H9 (cell line): ENCODE measurements around the gene ABCA12. TPM values are rescaled to one million over a fixed set of nuclear protein-coding genes. Genes with fewer than 3 reads are reported as not detected.

Experiments used
- DNase-seq: peaks from one replicate; pipeline ENCODE4 v3.0.0-alpha.2; 2017
- H2AFZ ChIP-seq: one replicate; pipeline ENCODE4 v1.6.1; 2013; ENCODE audit warnings: mild to moderate bottlenecking, low read length, control low read depth, moderate library complexity
- H2AK5ac ChIP-seq: 2 replicates; pipeline ENCODE4 v1.6.1; 2013; ENCODE audit warnings: low read length, control low read depth, mixed read lengths; ENCODE audit not compliant: insufficient read length
- H2BK120ac ChIP-seq: one replicate; pipeline ENCODE4 v1.6.1; 2013; ENCODE audit warnings: low read depth, mild to moderate bottlenecking, low read length, control low read depth, inconsistent platforms; ENCODE audit not compliant: poor library complexity, severe bottlenecking
- H2BK12ac ChIP-seq: 2 replicates; pipeline ENCODE4 v1.6.1; 2013; ENCODE audit warnings: low read length, control low read depth, mixed read lengths, low read depth; ENCODE audit not compliant: insufficient read length
- H2BK15ac ChIP-seq: 2 replicates; pipeline ENCODE4 v1.6.1; 2013; ENCODE audit warnings: low read depth, low read length, control low read depth
- H2BK20ac ChIP-seq: one replicate; pipeline ENCODE4 v1.6.1; 2013; ENCODE audit warnings: low read depth, mild to moderate bottlenecking, low read length, control low read depth, inconsistent platforms; ENCODE audit not compliant: poor library complexity, severe bottlenecking
- H2BK5ac ChIP-seq: 2 replicates; pipeline ENCODE4 v1.6.1; 2013; ENCODE audit warnings: low read length, control low read depth, mixed read lengths; ENCODE audit not compliant: insufficient read length
- H3K14ac ChIP-seq: 2 replicates; pipeline ENCODE4 v1.6.1; 2013; ENCODE audit warnings: low read length, control low read depth; ENCODE audit not compliant: insufficient read depth
- H3K18ac ChIP-seq: 2 replicates; pipeline ENCODE4 v1.6.1; 2013; ENCODE audit warnings: low read depth, mild to moderate bottlenecking, mixed read lengths, low read length, control low read depth; ENCODE audit not compliant: insufficient read length
- H3K23ac ChIP-seq: 2 replicates; pipeline ENCODE4 v1.6.1; 2013; ENCODE audit warnings: low read length, control low read depth, mixed read lengths, low read depth; ENCODE audit not compliant: insufficient read length
- H3K23me2 ChIP-seq: 2 replicates; pipeline ENCODE4 v1.6.1; 2013; ENCODE audit warnings: low read depth, mild to moderate bottlenecking, mixed read lengths, low read length, control low read depth; ENCODE audit not compliant: insufficient read length, poor library complexity, severe bottlenecking
- H3K27ac ChIP-seq: 2 replicates; pipeline ENCODE4 v1.5.1; 2013; ENCODE audit warnings: low read length, control low read depth, mixed read lengths, low read depth; ENCODE audit not compliant: insufficient read length
- H3K27me3 ChIP-seq: 2 replicates; pipeline ENCODE4 v1.6.1; 2013; ENCODE audit warnings: low read length, control low read depth, inconsistent platforms; ENCODE audit not compliant: insufficient read depth
- H3K4ac ChIP-seq: 2 replicates; pipeline ENCODE4 v1.6.1; 2013; ENCODE audit warnings: low read depth, mild to moderate bottlenecking, control low read depth, inconsistent platforms, low read length, moderate library complexity
- H3K4me1 ChIP-seq: 2 replicates; pipeline ENCODE4 v1.6.1; 2013; ENCODE audit warnings: low read length, control low read depth, inconsistent platforms; ENCODE audit not compliant: insufficient read depth
- H3K4me2 ChIP-seq: 2 replicates; pipeline ENCODE4 v1.6.1; 2013; ENCODE audit warnings: low read length, control low read depth, mixed read lengths; ENCODE audit not compliant: insufficient read length, insufficient read depth
- H3K56ac ChIP-seq: 2 replicates; pipeline ENCODE4 v1.6.1; 2013; ENCODE audit warnings: low read depth, mild to moderate bottlenecking, mixed read lengths, low read length, control low read depth; ENCODE audit not compliant: insufficient read length
- H3K79me1 ChIP-seq: 2 replicates; pipeline ENCODE4 v1.6.1; 2013; ENCODE audit warnings: low read depth, mild to moderate bottlenecking, moderate library complexity, low read length, control low read depth, inconsistent platforms; ENCODE audit not compliant: insufficient read depth, poor library complexity, severe bottlenecking
- H3K79me2 ChIP-seq: 2 replicates; pipeline ENCODE4 v1.6.1; 2013; ENCODE audit warnings: low read length, control low read depth, inconsistent platforms; ENCODE audit not compliant: insufficient read depth
- H3K9ac ChIP-seq: 2 replicates; pipeline ENCODE4 v1.6.1; 2013; ENCODE audit warnings: low read length, control low read depth, mixed read lengths; ENCODE audit not compliant: insufficient read length; ENCODE audit errors: extremely low read depth
- H3K9me3 ChIP-seq: one replicate; pipeline ENCODE4 v1.6.1; 2013; ENCODE audit warnings: low read depth, low read length, inconsistent platforms; ENCODE audit not compliant: control insufficient read depth
- H3T11ph ChIP-seq: one replicate; pipeline ENCODE4 v1.6.1; 2013; ENCODE audit warnings: mild to moderate bottlenecking, low read length, control low read depth, inconsistent platforms
- H4K20me1 ChIP-seq: one replicate; pipeline ENCODE4 v1.6.1; 2013; ENCODE audit not compliant: control insufficient read depth, insufficient read length, insufficient read depth
- H4K5ac ChIP-seq: 2 replicates; pipeline ENCODE4 v1.6.1; 2013; ENCODE audit warnings: low read depth, mild to moderate bottlenecking, mixed read lengths, low read length, control low read depth; ENCODE audit not compliant: insufficient read length
- H4K8ac ChIP-seq: replicated peaks from 2 replicates; pipeline ENCODE4 v1.6.1; 2013; ENCODE audit warnings: low read length, control low read depth, mixed read lengths, low read depth; ENCODE audit not compliant: insufficient read length
- H4K91ac ChIP-seq: 2 replicates; pipeline ENCODE4 v1.6.1; 2013; ENCODE audit warnings: low read depth, mild to moderate bottlenecking, moderate library complexity, mixed read lengths, low read length, control low read depth; ENCODE audit not compliant: insufficient read length
- H3K27ac Mint-ChIP-seq, 3 experiments: 2 replicates in 2 of 3; 3 replicates in 1 of 3; pipeline ENCODE4 v1.8.0; 2020 to 2021; ENCODE audit warnings: mixed read lengths in 3 of 3, mild to moderate bottlenecking in 1 of 3, moderate library complexity in 1 of 3
- H3K27me3 Mint-ChIP-seq: 2 replicates; pipeline ENCODE4 v1.8.0; 2021; ENCODE audit warnings: low read depth, mild to moderate bottlenecking, moderate library complexity, mixed read lengths
- H3K36me3 Mint-ChIP-seq, 3 experiments: 2 replicates in 2 of 3; 3 replicates in 1 of 3; pipeline ENCODE4 v1.8.0; 2020 to 2021; ENCODE audit warnings: low read depth in 3 of 3, mixed read lengths in 3 of 3; ENCODE audit not compliant: insufficient read depth in 1 of 3
- H3K4me1 Mint-ChIP-seq, 2 experiments: 2 replicates each; pipeline ENCODE4 v1.8.0; 2020; ENCODE audit warnings: mixed read lengths in 2 of 2
- H3K4me3 Mint-ChIP-seq, 2 experiments: 2 replicates in 1 of 2; 3 replicates in 1 of 2; pipeline ENCODE4 v1.8.0; 2020 to 2021; ENCODE audit warnings: mild to moderate bottlenecking in 2 of 2, mixed read lengths in 2 of 2, moderate library complexity in 1 of 2
- H3K9me3 Mint-ChIP-seq, 2 experiments: 2 replicates in 1 of 2; 3 replicates in 1 of 2; pipeline ENCODE4 v1.8.0; 2020; ENCODE audit warnings: mild to moderate bottlenecking in 2 of 2, mixed read lengths in 2 of 2, moderate library complexity in 1 of 2
- CTCF ChIP-seq: fragments of 200-600 bp; sonication (generic); conservative IDR thresholded peaks from 3 replicates; pipeline ENCODE4 v1.8.0; 2021; ENCODE audit warnings: antibody characterized with exemption, mild to moderate bottlenecking
- WGBS: extraction: QIAGEN DNeasy Blood & Tissue Kit; methylation state at CpG from one replicate; pipeline ENCODE4 v1.1.7; 2013; ENCODE audit warnings: missing lambda C conversion rate, low lambda C conversion rate, mixed read lengths; ENCODE audit not compliant: insufficient read length; ENCODE audit errors: extremely low coverage; 5-methylcytosine and 5-hydroxymethylcytosine counted together
- total RNA-seq: library from RNA; stranded (reverse); gene quantifications from 2 replicates; pipeline ENCODE4 v1.2.1, GENCODE V29; 2021

ABCA12 gene
- total RNA-seq, 1 experiment from 2014 or later, result not detected

- Histone ChIP-seq H3K79me1 (no peaks in the 10 kb centered on the region), H4K8ac (no peak overlapping the region), H3K23ac (no peak overlapping the region), H3K56ac (no peak overlapping the region), H2BK5ac (no peak overlapping the region), H2BK120ac (no peak overlapping the region), H2AFZ (no peak overlapping the region), H3K14ac (no peak overlapping the region), H3K79me2 (no peaks in the 10 kb centered on the region), H3K4me2 (no peak overlapping the region), H3K4ac (no peak overlapping the region), H4K91ac (no peak overlapping the region), H3K9ac (no peak overlapping the region), H3K27me3 (no peaks in the 10 kb centered on the region), H4K20me1 (no peaks in the 10 kb centered on the region), H3K9me3 (no peaks in the 10 kb centered on the region), H2BK15ac (no peak overlapping the region), H2AK5ac (no peak overlapping the region), H3K4me1 (no peaks in the 10 kb centered on the region), H3K18ac (no peak overlapping the region), H3K27ac (no peak overlapping the region), H2BK12ac (no peak overlapping the region), H3K23me2 (no peaks in the 10 kb centered on the region), H3T11ph (no peak overlapping the region), H4K5ac (no peak overlapping the region), H2BK20ac (no peak overlapping the region)
- Mint-ChIP-seq H3K9me3 (no peaks in the 10 kb centered on the region), H3K36me3 (no peaks in the 10 kb centered on the region), H3K27ac (no peak overlapping the region), H3K27me3 (no peaks in the 10 kb centered on the region), H3K4me1 (peaks cover 0 to 2% of the 10 kb centered on the region in 2 experiments; a peak in 1 of 4 replicates), H3K4me3 (no peak overlapping the region)
- whole genome bisulfite sequencing, result no CpG with 5 or more reads among the region's 3 CpGs
- no peak for TF ChIP-seq CTCF
- DNase-seq, result no peak
These were observed 243.0 kb downstream of the ABCA12 start for GRCh38 chr2:214895469-214895868.
